Spinal cord (tissue), 10 donors: Measurements from ENCODE around the gene MYOF. TPM values are rescaled to one million over a fixed set of nuclear protein-coding genes. Genes with fewer than 3 reads are reported as not detected.
"Not testable (repeated sequence)": the region's sequence is repeated elsewhere in the genome, so short reads cannot be mapped to it uniquely, and the experiment has no call there.

Experiments
- DNase-seq, 6 donors: peaks; one replicate each; pipeline versions ENCODE4 v3.0.0 to v3.0.0-alpha.2; 2013 to 2015; ENCODE audit warnings: low spot score in 6 of 6, low read depth in 4 of 6
- H3K27ac ChIP-seq: one replicate; pipeline ENCODE4 v1.5.1; 2013; ENCODE audit warnings: low read depth, low read length, control low read depth
- H3K27me3 ChIP-seq: one replicate; pipeline ENCODE4 v1.6.1; 2013; ENCODE audit warnings: low read length; ENCODE audit not compliant: control insufficient read depth, insufficient read depth
- H3K36me3 ChIP-seq: one replicate; pipeline ENCODE4 v1.6.1; 2013; ENCODE audit warnings: low read length; ENCODE audit not compliant: control insufficient read depth, insufficient read depth
- H3K4me1 ChIP-seq: one replicate; pipeline ENCODE4 v1.6.1; 2013; ENCODE audit warnings: low read length; ENCODE audit not compliant: control insufficient read depth, insufficient read depth
- H3K4me3 ChIP-seq: one replicate; pipeline ENCODE4 v1.5.1; 2013; ENCODE audit warnings: low read depth, low read length, control low read depth
- H3K9me3 ChIP-seq: one replicate; pipeline ENCODE4 v1.6.1; 2013; ENCODE audit warnings: low read length; ENCODE audit not compliant: control insufficient read depth, insufficient read depth
- WGBS: methylation state at CpG from one replicate; pipeline ENCODE4 v1.1.5; 2013; ENCODE audit warnings: missing lambda C conversion rate; ENCODE audit not compliant: insufficient coverage; 5-methylcytosine and 5-hydroxymethylcytosine counted together
- polyA plus RNA-seq, 2 donors: library from polyadenylated mRNA; unstranded; fragments of 120-200 nt; gene quantifications; one replicate each; pipeline ENCODE4 v1.2.1, GENCODE V29; 2013; ENCODE audit not compliant: insufficient read length in 2 of 2
- total RNA-seq, 2 donors: library from RNA; depleted of rRNA in 1 of 2; stranded (reverse); fragments of 120-200 nt in 1 of 2; fragments of >200 nt in 1 of 2; gene quantifications; one replicate each; pipeline versions ENCODE4 v1.2.3 to v1.2.4, GENCODE V29; 2013 to 2014
- donor health status: healthy.

The MYOF gene
- total and polyA plus RNA-seq, 4 donors = 10.7 to 45.8 (median 18.6) TPM

GRCh38 chr10:93330824-93331223 lies 151.3 kb downstream of the MYOF start:
- Histone ChIP-seq H3K4me1 (no peaks in the 10 kb centered on the region), H3K9me3 (no peaks in the 10 kb centered on the region), H3K27me3 (no peaks in the 10 kb centered on the region), H3K4me3 (no peak overlapping the region), H3K27ac (no peak overlapping the region), H3K36me3 (no peaks in the 10 kb centered on the region)
- no peak for DNase-seq
- WGBS = no CpG with 5 or more reads among the region's 3 CpGs

GRCh38 chr10:93319896-93320295 lies 162.2 kb downstream of the MYOF start:
- H3K27ac ChIP-seq = no peak overlapping the region
- no peaks in the 10 kb centered on the region for H3K9me3 ChIP-seq
- WGBS = 68% methylated on average over 2 of the region's 6 CpGs
- no peaks in the 10 kb centered on the region for H3K36me3 ChIP-seq
- H3K27me3 ChIP-seq = no peaks in the 10 kb centered on the region
- H3K4me1 ChIP-seq = no peaks in the 10 kb centered on the region
- no peak overlapping the region for H3K4me3 ChIP-seq
- peak in 2 of 6 donors; percentile 23 to 62 for DNase-seq

GRCh38 chr10:93319096-93319495 lies 163.0 kb downstream of the MYOF start:
- no peaks in the 10 kb centered on the region for H3K36me3 ChIP-seq
- no peak overlapping the region for H3K4me3 ChIP-seq
- no peak overlapping the region for H3K27ac ChIP-seq
- no peaks in the 10 kb centered on the region for H3K27me3 ChIP-seq
- 75% methylated on average over 2 of the region's 4 CpGs for WGBS
- DNase-seq = no peak
- no peaks in the 10 kb centered on the region for H3K9me3 ChIP-seq
- no peaks in the 10 kb centered on the region for H3K4me1 ChIP-seq

DNA sequence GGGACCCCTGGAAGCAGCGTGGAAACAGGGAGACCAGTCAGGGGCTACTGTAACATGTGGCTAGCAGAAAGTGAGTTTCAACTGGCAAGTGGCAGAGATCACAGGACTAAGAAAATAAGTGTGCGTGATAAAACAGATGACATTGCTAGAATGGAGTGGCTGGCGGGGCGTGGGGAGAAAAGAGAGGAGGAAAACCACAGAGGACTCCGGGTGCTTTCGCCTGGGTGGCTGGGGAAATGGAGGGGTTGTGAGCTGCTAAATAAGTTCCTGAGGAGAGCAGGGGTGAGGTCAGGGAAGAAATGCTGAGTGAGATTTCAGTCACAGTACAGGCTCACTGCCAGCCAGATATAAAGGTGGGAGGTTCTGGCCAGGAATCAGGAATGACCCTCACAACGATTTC lies 166.9 kb downstream of the MYOF start:
- no peak overlapping the region for H3K4me3 ChIP-seq
- no peaks in the 10 kb centered on the region for H3K4me1 ChIP-seq
- H3K9me3 ChIP-seq = no peaks in the 10 kb centered on the region
- no peaks in the 10 kb centered on the region for H3K27me3 ChIP-seq
- H3K27ac ChIP-seq = no peak overlapping the region
- no peak for DNase-seq
- no peaks in the 10 kb centered on the region for H3K36me3 ChIP-seq
- 87% methylated on average over 7 of the region's 7 CpGs for WGBS

DNA sequence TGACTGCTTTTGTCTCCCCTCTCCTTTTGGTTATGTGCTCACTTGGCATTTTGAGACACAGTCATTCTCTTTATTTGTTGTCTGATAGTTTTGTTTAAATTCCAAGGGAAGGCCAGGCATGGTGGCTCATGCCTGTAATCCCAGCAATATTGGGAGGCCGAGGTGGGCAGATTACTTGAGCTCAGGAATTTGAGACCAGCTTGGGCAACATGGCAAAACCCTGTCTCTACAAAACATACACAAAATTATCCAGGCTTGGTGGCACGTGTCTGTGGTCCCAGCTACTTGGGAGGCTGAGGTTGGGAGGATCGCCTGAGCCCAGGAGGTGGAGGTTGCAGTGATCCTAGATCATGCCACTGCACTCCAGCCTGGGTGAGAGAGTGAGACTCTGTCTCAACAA lies 167.5 kb downstream of the MYOF start:
- not testable (repeated sequence) for H3K27me3 ChIP-seq, H3K4me1 ChIP-seq, DNase-seq, H3K9me3 ChIP-seq, H3K4me3 ChIP-seq, H3K36me3 ChIP-seq, H3K27ac ChIP-seq
- WGBS = no CpG with 5 or more reads among the region's 3 CpGs

GRCh38 chr10:93313798-93314197 lies 168.3 kb downstream of the MYOF start:
- DNase-seq = no peak
- Histone ChIP-seq H3K27ac (no peak overlapping the region), H3K4me1 (no peaks in the 10 kb centered on the region), H3K4me3 (no peak overlapping the region), H3K27me3 (no peaks in the 10 kb centered on the region), H3K36me3 (no peaks in the 10 kb centered on the region), H3K9me3 (no peaks in the 10 kb centered on the region)
- 96% methylated on average over 6 of the region's 7 CpGs for WGBS

- no peaks in the 10 kb centered on the region for H3K36me3 ChIP-seq
- no peak overlapping the region for H3K4me3 ChIP-seq
- 62% methylated on average over 3 of the region's 5 CpGs for WGBS
- H3K9me3 ChIP-seq = no peaks in the 10 kb centered on the region
- H3K27ac ChIP-seq = no peak overlapping the region
- H3K4me1 ChIP-seq = no peaks in the 10 kb centered on the region
- peak in 1 of 6 donors; percentile 31 for DNase-seq
- H3K27me3 ChIP-seq = no peaks in the 10 kb centered on the region
Observed at GRCh38 chr10:93309062-93309461, 173.1 kb downstream of the MYOF start.

DNA sequence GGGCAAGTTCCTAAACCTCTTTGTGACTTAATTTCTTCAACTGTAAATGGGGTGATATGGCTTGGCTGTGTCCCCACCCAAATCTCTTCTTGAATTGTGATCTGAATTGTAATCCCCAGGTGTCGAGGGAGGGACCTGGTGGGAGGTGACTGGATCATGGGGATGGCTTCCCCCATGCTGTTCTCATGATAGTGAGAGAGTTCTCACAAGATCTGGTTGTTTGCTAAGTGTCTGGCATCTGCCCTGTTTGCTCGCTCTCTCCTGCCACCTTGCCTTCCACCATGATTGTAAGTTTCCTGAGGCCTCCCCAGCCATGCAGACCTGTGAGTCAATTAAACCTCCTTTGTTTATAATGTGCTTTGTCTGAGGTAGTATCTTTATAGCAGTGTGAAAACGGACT lies 177.0 kb downstream of the MYOF start:
- H3K36me3 ChIP-seq = no peaks in the 10 kb centered on the region
- no peak overlapping the region for H3K27ac ChIP-seq
- H3K4me1 ChIP-seq = no peaks in the 10 kb centered on the region
- no peak for DNase-seq
- no peaks in the 10 kb centered on the region for H3K9me3 ChIP-seq
- H3K4me3 ChIP-seq = no peak overlapping the region
- H3K27me3 ChIP-seq = no peaks in the 10 kb centered on the region
- 100% methylated on average over 1 of the region's 3 CpGs for WGBS

DNA sequence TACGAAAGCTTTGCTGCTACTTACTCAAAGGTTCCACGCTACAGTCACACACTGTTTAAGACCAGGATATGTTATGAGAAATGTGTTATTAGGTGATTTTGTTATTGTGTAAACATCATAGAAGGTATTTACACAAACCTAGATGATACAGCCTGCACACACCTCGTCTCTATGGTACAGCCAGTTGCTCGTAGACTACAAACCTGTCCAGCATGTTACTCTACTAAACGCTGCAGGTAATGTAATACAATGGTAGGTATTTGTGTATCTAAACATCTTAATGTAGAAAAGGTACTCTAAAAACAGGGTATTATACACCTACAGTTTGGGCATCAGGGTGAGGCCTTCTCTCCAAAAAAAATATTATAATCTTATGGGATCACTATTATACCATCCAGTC lies 181.2 kb downstream of the MYOF start:
- no peak for DNase-seq
- no CpG with 5 or more reads among the region's 5 CpGs for WGBS
- H3K36me3 ChIP-seq = no peaks in the 10 kb centered on the region
- H3K4me3 ChIP-seq = no peak overlapping the region
- H3K27me3 ChIP-seq = no peaks in the 10 kb centered on the region
- H3K9me3 ChIP-seq = no peaks in the 10 kb centered on the region
- H3K4me1 ChIP-seq = no peaks in the 10 kb centered on the region
- H3K27ac ChIP-seq = no peak overlapping the region

DNA sequence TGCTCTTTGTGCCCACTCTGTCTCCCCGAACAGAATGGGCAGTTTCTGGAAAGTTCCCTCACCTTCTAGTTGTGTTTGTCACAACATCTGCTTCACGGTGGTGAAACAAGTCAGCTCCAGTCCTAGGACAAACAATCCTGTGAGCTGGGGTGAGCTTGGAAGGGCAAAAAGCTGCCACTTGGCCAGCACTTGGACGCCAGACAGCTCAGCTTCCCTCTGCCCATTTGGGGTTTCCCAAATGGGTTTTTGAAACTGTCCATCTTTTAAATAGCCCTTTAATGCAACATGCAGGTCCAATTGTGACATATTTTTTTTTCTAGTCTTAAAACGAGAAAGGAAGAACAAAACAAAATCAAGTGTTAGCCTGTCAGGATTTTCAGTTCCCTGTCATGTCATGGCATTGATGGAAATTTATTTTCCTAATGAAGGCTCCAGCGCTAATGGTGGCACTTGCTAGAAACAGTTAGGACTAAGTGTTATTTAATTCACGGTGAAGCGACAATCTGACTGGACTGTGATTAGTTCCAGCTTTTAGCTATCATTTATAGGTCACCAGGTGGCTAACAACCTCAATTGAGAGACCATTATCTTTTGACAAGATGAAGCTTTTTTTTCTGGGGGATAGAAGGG lies 181.7 kb downstream of the MYOF start:
- no peak overlapping the region for H3K27ac ChIP-seq
- WGBS = 44% methylated on average over 4 of the region's 7 CpGs

More for the DNA sequence above, 181.7 kb downstream of the MYOF start:
- DNase-seq = peak in 1 of 6 donors; percentile 46
- no peaks in the 10 kb centered on the region for H3K36me3 ChIP-seq
- H3K4me1 ChIP-seq = no peaks in the 10 kb centered on the region
- H3K9me3 ChIP-seq = no peaks in the 10 kb centered on the region
- no peaks in the 10 kb centered on the region for H3K27me3 ChIP-seq
- no peak overlapping the region for H3K4me3 ChIP-seq
